GM18907 (cell line): ENCODE results near the gene COL11A1.
"Not testable (repeated sequence)": the region's sequence is repeated elsewhere in the genome, so short reads cannot be mapped to it uniquely, and the experiment has no call there.

Experiments
- ATAC-seq: cut with Tn5 transposase; IDR thresholded peaks from one replicate; pipeline ENCODE4 v1.9.1; 2021; ENCODE audit warnings: mild to moderate bottlenecking, moderate library complexity; ENCODE audit not compliant: unreplicated experiment

Gene COL11A1

GRCh38 chr1:103108376-103109150, at the start of gene COL11A1:
Gene COL11A1, minus strand, starts transcription at chr1:103108522. Its CDS starts 344 bp downstream, at chr1:103108178.
- no peak for ATAC-seq

- no peak for ATAC-seq
Measured at GRCh38 chr1:103156966-103157365, 48.6 kb upstream of the COL11A1 start.

GRCh38 chr1:103146166-103146565, 37.8 kb upstream of the COL11A1 start:
- no peak for ATAC-seq

- no peak for ATAC-seq
Measured at GRCh38 chr1:103145449-103145848, 37.1 kb upstream of the COL11A1 start.

- ATAC-seq: no peak
Measured at GRCh38 chr1:103144681-103145080, 36.4 kb upstream of the COL11A1 start.

GRCh38 chr1:103142461-103142860, 34.1 kb upstream of the COL11A1 start:
- ATAC-seq: no peak

- ATAC-seq: no peak
Measured at GRCh38 chr1:103129796-103130195, 21.5 kb upstream of the COL11A1 start.

GRCh38 chr1:103129255-103129654, 20.9 kb upstream of the COL11A1 start:
- ATAC-seq: no peak

GRCh38 chr1:103128256-103128655, 19.9 kb upstream of the COL11A1 start:
- ATAC-seq: not testable (repeated sequence)

GRCh38 chr1:103125219-103125618, 16.9 kb upstream of the COL11A1 start:
- no peak for ATAC-seq

GRCh38 chr1:103122983-103123720, 14.8 kb upstream of the COL11A1 start:
- no peak for ATAC-seq

- no peak for ATAC-seq
Measured at GRCh38 chr1:103120981-103121380, 12.7 kb upstream of the COL11A1 start.

- ATAC-seq: no peak
Measured at GRCh38 chr1:103112546-103112945, 4.2 kb upstream of the COL11A1 start.

GRCh38 chr1:103111926-103112325, 3.6 kb upstream of the COL11A1 start:
- ATAC-seq: no peak

GRCh38 chr1:103110701-103111100, 2.4 kb upstream of the COL11A1 start:
- no peak for ATAC-seq

- no peak for ATAC-seq
Measured at GRCh38 chr1:103109311-103109920, 1.1 kb upstream of the COL11A1 start.

GRCh38 chr1:103107741-103108375, 464 bp downstream of the COL11A1 start:
- no peak for ATAC-seq

GRCh38 chr1:103106426-103107341, 1.6 kb downstream of the COL11A1 start:
- peak; percentile 91 for ATAC-seq

- peak; percentile 49 for ATAC-seq
Measured at GRCh38 chr1:103101399-103101798, 6.9 kb downstream of the COL11A1 start.

GRCh38 chr1:103089221-103089620, 19.1 kb downstream of the COL11A1 start:
- ATAC-seq: no peak
